T47D (cell line): ENCODE measurements around the gene MRPL58.
"Not testable (repeated sequence)": the region's sequence is repeated elsewhere in the genome, so short reads cannot be mapped to it uniquely, and the experiment has no call there.

Source experiments
- DNase-seq, 2 experiments: peaks; one replicate each; pipeline versions ENCODE4 v3.0.0 to v3.0.0-alpha.2; 2011 to 2012; ENCODE audit warnings: low read depth in 1 of 2, low spot score in 1 of 2
- JUND ChIP-seq: IDR thresholded peaks from 2 replicates; pipeline ENCODE4 v1.6.1; 2012; ENCODE audit warnings: low read depth
- in situ Hi-C: cut with HindIII; loops from 2 replicates; pipeline ENCODE4 v1.10.0; 2016; ENCODE audit warnings: low sequenced_read_pairs, low pct_unique_long_range_greater_than_20kb

Gene MRPL58

DNA sequence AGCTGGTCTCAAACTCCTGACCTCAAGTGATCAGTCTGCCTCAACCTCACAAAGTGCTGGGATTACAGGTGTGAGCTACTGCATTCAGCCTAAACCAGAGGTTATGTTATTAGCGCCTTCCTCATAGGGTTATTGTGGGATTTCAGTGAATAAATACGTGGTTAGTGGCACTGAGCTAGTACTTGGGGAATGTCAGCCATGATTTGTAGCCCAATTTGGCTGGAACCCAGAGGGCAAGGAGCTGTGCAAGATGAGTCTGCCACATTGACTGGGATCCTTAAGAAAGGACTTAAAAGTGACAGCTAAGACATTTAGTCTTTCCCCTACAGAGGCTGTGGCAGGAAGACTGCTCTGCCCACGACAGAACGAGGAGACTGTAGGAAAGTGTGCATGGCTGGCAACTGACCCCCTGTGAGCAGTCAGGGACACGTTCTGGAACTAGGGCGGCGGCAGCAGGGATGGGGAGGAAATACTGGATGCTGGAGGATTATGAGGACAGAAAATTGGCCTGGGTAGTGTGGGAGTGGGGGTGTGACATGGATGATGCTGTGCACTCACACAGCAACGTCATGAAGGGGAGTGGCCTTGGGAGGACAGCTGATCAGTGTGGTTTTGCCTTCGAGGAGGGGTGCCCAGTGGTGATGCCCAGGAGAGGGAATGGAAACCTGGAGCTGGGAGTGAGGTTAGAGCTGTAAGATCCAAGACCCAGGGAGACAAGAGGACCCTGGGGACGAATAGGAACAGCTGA lies 19.7 kb downstream of the MRPL58 start:
- in situ Hi-C loops, result no loop called here
- no peak for TF ChIP-seq JUND
- peak; percentile 67 to 93 for DNase-seq

DNA sequence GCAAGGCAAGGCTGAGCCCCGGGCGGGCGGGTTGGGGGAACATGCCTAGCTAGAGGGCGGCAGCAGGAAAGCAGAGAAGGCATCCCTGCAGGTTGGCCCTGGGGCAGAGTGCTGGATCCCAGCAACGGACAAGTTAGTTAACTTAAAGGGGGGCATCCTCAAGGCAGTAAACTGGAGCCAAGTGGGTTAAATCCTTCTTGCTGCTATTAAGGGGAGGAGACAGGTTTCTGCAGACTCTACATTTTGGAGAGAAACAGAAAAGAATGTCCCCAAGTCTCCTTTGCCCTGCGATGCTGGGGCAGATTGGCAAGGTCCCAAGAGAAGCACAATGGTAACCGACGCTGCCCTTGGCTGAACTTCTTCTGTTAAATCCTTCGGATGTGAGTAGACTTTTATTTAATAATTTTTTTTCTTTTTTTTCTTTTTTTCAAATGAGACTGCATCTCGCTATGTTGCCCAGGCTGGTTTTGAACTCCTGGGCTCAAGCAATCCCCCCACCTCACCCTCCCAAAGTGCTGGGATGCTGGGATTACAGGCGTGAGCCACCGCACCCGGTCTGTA lies 20.3 kb downstream of the MRPL58 start:
- in situ Hi-C loops, result no loop called here
- no peak for TF ChIP-seq JUND
- peak in 1 of 2 experiments; percentile 36 for DNase-seq

DNA sequence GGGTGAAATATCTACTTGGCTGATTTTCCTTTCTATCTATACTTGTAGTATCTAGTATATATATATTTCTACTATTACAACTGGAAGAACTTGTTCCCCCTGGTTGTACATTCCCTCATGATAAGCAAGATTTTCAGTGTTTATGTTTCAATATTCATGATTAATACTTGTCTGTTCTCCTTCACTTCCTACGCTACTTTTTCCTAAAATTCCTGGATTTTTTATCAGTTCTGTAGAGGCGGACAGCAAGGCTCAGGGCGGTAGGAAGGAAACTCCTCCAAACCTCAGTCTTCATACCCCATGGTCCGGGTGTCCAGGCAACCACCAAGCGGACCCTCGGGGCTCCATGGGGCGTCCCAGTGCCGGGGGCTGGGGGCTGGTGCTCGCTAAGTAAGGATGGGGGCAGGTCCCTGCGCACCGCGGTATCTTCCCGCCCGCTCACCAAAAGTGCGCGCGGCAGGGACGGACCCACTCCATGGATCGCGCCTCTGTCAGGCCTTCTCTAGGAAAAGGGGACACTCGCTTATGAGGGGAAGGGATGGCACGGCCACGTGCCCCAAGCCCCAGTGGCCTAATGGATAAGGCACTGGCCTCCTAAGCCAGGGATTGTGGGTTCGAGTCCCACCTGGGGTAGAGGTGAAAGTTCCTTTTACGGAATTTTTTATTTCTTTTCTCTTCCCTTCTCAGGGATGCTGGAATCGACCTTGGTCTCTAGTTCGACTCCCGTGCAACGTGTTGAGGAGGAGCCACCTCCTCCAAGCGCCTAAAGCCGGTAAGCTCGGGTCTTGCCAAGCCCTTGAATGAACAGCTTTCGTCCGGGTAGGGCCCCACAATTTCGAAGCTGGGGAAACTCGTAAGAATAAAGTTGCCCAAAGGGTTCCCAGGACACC lies 21.1 kb downstream of the MRPL58 start:
- TF ChIP-seq JUND, result no peak
- in situ Hi-C loops, result no loop called here
- DNase-seq, result peak; percentile 53 to 95

DNA sequence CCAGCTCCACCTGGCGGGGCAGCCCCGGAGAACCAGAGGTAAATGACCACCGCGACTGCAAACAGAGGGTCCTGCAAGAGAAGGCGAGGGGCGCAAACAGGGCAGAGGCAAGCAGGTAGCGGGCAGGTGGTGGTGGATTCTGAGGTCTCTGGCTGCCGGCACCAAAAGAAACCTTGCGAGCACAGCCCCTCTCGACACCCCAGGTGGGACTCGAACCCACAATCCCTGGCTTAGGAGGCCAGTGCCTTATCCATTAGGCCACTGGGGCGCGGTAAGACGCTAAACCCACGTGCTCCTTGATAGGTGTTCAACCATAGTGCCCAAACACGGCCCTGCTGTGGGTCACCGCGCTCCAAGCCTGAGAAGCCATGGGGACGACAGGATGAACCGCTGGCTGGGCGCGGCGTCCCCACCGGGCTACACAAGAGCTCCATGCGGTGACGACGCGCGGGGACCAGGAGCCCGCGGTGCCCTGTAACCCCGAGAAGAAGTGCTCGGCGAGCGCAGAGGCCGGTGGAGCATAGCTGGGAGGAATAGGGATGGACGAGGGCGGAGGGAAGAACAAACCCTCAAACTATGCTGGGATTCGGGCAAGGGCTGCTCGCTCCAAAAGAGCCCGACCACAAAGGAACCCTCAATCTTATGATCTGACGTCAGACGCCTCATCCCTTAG lies 21.9 kb downstream of the MRPL58 start:
- no peak for TF ChIP-seq JUND
- peak in 1 of 2 experiments; percentile 94 for DNase-seq
- in situ Hi-C loops, result no loop called here

DNA sequence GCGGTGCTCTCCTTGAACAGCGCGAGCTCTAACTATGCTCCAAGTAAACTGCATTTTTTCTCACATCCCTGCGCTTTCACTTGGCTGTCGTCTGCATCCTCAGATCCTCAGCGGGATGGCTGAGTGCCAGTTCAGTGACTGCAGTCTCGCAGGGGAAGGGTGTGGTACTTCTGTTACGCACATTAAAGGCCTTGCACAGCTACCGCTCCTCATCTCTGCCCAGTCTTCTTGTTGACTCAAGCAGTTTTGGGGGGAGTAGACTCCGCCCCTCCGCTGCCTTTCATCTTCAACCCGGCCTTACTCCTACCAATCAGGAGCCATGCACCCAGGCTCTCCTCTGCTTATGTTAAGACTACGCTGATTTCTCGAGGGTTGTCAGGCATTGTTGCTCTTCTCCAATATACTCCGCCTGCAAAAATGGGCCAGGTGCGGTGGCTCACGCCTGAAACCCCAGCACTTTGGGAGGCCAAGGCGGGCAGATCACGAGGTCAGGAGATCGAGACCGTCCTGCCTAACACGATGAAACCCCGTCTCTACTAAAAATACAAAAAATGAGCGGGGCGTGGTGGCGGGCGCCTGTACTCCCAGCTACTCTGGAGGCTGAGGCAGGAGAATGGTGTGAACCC lies 24.3 kb downstream of the MRPL58 start:
- in situ Hi-C loops, result no loop called here
- TF ChIP-seq JUND, result no peak
- no peak for DNase-seq

DNA sequence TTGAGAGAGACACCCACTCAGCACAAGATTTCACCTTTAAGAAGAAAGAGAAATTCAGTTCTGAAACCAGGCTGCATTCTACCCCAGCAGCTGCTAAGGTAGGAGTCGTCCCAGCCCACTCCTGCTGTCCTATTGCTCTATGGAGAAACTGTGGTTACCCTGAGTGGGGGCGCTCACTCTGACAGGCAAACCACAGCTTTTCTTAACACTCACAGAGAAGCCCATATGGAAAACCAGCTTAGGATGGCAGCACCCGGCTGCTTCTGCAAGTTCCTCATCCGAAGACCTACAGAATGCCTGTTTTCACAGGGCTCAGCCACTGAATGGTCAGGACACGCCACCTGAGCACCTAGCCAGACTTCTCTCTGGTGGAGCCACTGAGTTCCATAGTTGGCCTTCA lies 26.8 kb downstream of the MRPL58 start:
- in situ Hi-C loops, result no loop called here
- TF ChIP-seq JUND, result no peak
- no peak for DNase-seq

DNA sequence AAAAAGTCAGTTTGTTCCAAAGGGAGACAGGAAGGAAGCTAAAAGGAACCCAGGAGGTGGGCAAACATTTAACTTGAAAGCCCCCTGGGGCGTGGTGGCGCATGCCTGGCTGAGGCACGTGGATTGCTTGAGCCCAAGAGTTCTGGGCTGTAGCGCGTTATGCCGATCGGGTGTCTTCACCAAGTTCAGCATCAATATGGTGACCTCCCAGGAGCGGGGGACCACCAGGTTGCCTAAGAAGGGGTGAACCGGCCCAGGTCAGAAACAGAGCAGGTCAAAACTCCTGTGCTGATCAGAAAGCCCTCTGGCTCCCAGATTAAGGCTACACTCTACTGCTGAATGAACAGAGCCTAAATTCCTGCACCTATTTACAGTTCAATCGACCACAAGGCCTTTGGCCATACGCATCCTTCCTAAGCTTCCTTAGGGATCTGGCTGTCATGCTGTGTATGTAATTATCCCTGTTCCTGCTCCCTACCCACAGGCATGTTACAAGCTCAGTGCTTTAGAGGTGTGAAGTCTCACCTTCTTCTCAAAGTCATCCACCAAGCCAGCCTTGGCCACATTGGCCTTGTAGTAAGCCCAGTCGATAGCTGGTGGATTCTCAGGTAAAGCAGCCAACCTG lies 29.3 kb downstream of the MRPL58 start:
- no peak for DNase-seq
- TF ChIP-seq JUND, result no peak
- in situ Hi-C loops, result no loop called here

DNA sequence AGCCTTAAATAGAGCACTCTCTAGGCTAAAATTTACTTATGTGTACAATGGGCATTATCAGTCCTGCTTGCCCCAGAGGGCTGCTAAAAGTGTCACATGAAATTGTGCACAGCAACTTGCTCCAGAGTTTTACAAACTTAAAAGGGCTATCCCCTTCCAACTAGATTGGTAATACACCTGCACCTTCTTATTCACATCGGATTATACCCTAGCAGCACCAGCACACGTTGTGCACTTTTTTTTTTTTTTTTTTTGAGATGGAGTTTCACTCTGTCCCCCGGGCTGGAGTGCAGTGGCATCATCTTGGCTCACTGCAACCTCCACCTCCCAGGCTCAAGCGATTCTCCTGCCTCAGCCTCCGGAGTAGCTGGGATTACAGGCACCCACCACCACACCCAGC lies 31.3 kb downstream of the MRPL58 start:
- DNase-seq, in situ Hi-C loops: not testable (repeated sequence)

DNA sequence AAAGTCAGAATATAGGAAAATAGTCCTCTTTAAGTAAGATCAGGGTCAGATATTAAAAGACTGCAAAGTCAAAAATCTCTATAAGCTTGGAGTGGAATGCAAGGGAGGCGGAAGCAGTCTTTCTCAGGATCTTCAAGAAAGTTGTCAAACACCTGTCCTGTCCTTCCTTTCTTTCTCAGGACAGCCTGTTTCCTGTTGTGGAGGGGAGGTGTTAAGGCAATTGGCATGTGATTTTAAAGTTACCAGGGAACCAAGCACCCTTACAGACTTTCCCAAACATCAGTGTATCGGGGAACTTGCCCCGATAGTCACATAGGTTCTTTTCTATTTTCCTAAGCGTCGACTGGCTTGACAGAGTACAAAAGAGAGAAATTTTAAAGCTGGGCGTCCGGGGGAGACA lies 32.2 kb downstream of the MRPL58 start:
- DNase-seq, result no peak
- TF ChIP-seq JUND, result no peak
- in situ Hi-C loops, result no loop called here

DNA sequence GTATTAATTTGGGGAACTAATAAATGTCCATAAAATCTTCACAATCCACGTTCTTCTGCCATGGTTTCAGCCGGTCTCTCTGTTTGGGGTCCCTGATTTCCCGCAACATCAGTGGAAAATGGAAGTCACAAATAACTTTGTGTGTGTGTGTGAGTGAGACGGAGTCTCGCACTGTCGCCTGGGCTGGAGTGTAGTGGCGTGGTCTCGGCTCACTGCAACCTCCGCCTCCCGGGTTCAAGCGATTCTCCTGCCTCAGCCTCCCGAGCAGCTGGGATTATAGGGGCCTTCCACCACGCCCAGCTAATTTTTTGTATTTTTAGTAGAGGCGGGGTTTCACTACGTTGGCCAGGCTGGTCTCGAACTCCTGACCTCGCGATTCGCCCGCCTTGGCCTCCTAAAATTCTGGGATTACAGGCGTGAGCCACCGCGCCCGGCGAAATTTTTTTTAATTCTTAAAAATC lies 33.5 kb downstream of the MRPL58 start:
- DNase-seq, in situ Hi-C loops: not testable (repeated sequence)

DNA sequence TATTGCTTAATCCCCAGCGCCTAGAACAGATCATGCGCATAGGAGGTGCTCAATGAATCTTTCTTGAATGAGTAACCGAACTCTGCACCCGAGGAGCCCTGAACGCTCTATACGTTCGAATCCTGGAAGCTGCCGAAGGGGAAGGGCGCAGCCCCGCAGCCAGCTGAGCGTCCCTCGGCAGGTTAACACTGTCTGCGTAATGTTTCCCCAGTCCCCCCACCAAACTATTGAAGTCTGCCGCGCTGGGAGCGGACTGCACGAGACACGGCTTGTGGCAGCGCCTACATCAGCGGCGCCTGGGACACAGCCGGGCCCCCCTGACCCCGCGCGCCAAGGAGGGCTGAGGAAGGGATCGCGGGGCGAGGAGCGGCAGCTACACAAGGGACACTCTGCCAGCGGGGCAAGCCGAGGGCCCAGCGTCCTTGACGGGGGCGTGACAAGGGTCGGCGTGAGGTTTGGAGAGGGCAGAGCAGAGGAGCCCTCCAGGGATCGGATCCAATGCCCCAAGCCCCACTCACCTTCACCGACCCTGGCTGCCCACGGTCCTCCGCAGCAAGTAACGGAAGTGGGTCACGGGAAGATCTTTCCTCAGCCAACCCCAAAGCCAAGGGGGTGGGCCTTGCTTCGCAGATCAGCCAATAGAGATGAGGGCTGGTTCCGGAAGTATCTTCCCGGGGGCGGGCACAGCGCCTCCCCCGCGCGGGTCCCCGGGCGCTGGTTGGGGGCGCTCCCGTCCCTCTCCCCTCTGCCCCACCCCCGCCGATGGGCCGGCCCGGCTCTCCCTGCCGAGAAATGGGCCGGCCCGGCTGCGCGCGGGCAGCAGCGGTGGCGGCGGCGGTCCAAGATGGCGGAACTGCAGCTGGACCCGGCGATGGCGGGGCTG lies 34.2 kb downstream of the MRPL58 start, which contains the start of the genes ATP5PD and KCTD2:
Gene ATP5PD (minus strand): TSS at position 563 of the 883 bp plus-strand sequence. CDS start 4,319 bp downstream, outside the sequence.
Gene KCTD2 (plus strand): TSS at position 819 of the 883 bp plus-strand sequence. CDS start 26 bp downstream, at position 845.
- in situ Hi-C loops, result no loop called here
- DNase-seq, result peak; percentile 99
- no peak for TF ChIP-seq JUND
